HEK293 (cell line): ENCODE measurements around the gene TBX3.
A peak's percentile ranks its signal among the peaks of the same experiment; 100 is the strongest.

Experiments
- GLI4 ChIP-seq: fragments of 450-650 bp; formaldehyde crosslinking; IDR thresholded peaks from 2 replicates; pipeline ENCODE4 v1.5.1; 2016; ENCODE audit warnings: missing biosample characterization, missing genetic modification characterization
- HOXA7 ChIP-seq: sonication (generic); formaldehyde crosslinking; IDR thresholded peaks from 2 replicates; pipeline ENCODE4 v1.8.1; 2022; ENCODE audit warnings: missing genetic modification reagents, borderline replicate concordance
- HOXC10 ChIP-seq: sonication (generic); formaldehyde crosslinking; IDR thresholded peaks from 2 replicates; pipeline ENCODE4 v1.8.1; 2023; ENCODE audit warnings: mild to moderate bottlenecking, missing genetic modification reagents
- MEIS1 ChIP-seq: sonication (generic); formaldehyde crosslinking; IDR thresholded peaks from 2 replicates; pipeline ENCODE4 v1.8.1; 2022; ENCODE audit warnings: missing genetic modification reagents, mild to moderate bottlenecking, borderline replicate concordance
- MYNN ChIP-seq: fragments of 450-650 bp; formaldehyde crosslinking; IDR thresholded peaks from 2 replicates; pipeline ENCODE4 v1.5.1; 2016; ENCODE audit warnings: missing biosample characterization, missing genetic modification characterization, borderline replicate concordance
- PATZ1 ChIP-seq: fragments of 450-650 bp; formaldehyde crosslinking; IDR thresholded peaks from 2 replicates; pipeline ENCODE4 v1.5.1; 2016; ENCODE audit warnings: missing biosample characterization, missing genetic modification characterization
- SCRT2 ChIP-seq: fragments of 450-650 bp; formaldehyde crosslinking; IDR thresholded peaks from 2 replicates; pipeline ENCODE4 v1.5.1; 2016; ENCODE audit warnings: missing biosample characterization, missing genetic modification characterization
- SP2 ChIP-seq: fragments of 450-650 bp; formaldehyde crosslinking; IDR thresholded peaks from 2 replicates; pipeline ENCODE4 v1.5.1; 2016; ENCODE audit warnings: missing biosample characterization, missing genetic modification characterization
- SP7 ChIP-seq: fragments of 450-650 bp; formaldehyde crosslinking; IDR thresholded peaks from 2 replicates; pipeline ENCODE4 v1.5.1; 2016; ENCODE audit warnings: missing biosample characterization, missing genetic modification characterization
- YY1 ChIP-seq: fragments of 450-650 bp; formaldehyde crosslinking; IDR thresholded peaks from 2 replicates; pipeline ENCODE4 v1.5.1; 2018; ENCODE audit warnings: missing biosample characterization, missing genetic modification characterization
- ZBTB1 ChIP-seq: fragments of 450-650 bp; formaldehyde crosslinking; IDR thresholded peaks from 2 replicates; pipeline ENCODE4 v1.5.1; 2016; ENCODE audit warnings: missing biosample characterization, missing genetic modification characterization
- ZBTB26 ChIP-seq: fragments of 450-650 bp; formaldehyde crosslinking; optimal IDR thresholded peaks from 2 replicates; pipeline ENCODE3; 2016; ENCODE audit warnings: missing biosample characterization, mild to moderate bottlenecking, missing genetic modification characterization
- ZFP41 ChIP-seq: fragments of 450-650 bp; formaldehyde crosslinking; IDR thresholded peaks from 2 replicates; pipeline ENCODE4 v1.5.1; 2016; ENCODE audit warnings: missing biosample characterization, missing genetic modification characterization, borderline replicate concordance
- ZNF10 ChIP-seq: fragments of 450-650 bp; formaldehyde crosslinking; IDR thresholded peaks from 2 replicates; pipeline ENCODE4 v1.5.1; 2017; ENCODE audit warnings: missing biosample characterization, missing genetic modification characterization
- ZNF114 ChIP-seq: fragments of 450-650 bp; formaldehyde crosslinking; IDR thresholded peaks from 2 replicates; pipeline ENCODE4 v1.5.0; 2017; ENCODE audit warnings: missing biosample characterization, missing genetic modification characterization
- ZNF121 ChIP-seq: fragments of 450-650 bp; formaldehyde crosslinking; IDR thresholded peaks from 2 replicates; pipeline ENCODE4 v1.5.1; 2016; ENCODE audit warnings: missing biosample characterization, missing genetic modification characterization
- ZNF133 ChIP-seq: fragments of 450-650 bp; formaldehyde crosslinking; IDR thresholded peaks from 2 replicates; pipeline ENCODE4 v1.5.1; 2016; ENCODE audit warnings: missing biosample characterization, missing genetic modification characterization
- ZNF2 ChIP-seq: fragments of 450-650 bp; formaldehyde crosslinking; IDR thresholded peaks from 2 replicates; pipeline ENCODE4 v1.5.1; 2016; ENCODE audit warnings: missing biosample characterization, missing genetic modification characterization
- ZNF214 ChIP-seq: fragments of 450-650 bp; formaldehyde crosslinking; IDR thresholded peaks from 2 replicates; pipeline ENCODE4 v1.5.1; 2017; ENCODE audit warnings: missing biosample characterization, mild to moderate bottlenecking, missing genetic modification characterization, borderline replicate concordance
- ZNF239 ChIP-seq: fragments of 450-650 bp; formaldehyde crosslinking; IDR thresholded peaks from 2 replicates; pipeline ENCODE4 v1.5.1; 2016; ENCODE audit warnings: missing biosample characterization, missing genetic modification characterization
- ZNF274 ChIP-seq, 2 experiments: fragments of 200-500 bp in 1 of 2; fragments of 450-650 bp in 1 of 2; sonication (Bioruptor generic) in 1 of 2; formaldehyde crosslinking in 1 of 2; IDR thresholded peaks; 2 replicates each; pipeline versions ENCODE4 v1.5.1 to v1.6.1; 2014 to 2016; ENCODE audit warnings: borderline replicate concordance in 1 of 2, inconsistent platforms in 1 of 2, low read length in 1 of 2, missing biosample characterization in 1 of 2, missing genetic modification characterization in 1 of 2
- ZNF354C ChIP-seq: fragments of 450-650 bp; formaldehyde crosslinking; IDR thresholded peaks from 2 replicates; pipeline ENCODE4 v1.5.1; 2016; ENCODE audit warnings: missing biosample characterization, missing genetic modification characterization, low read depth, borderline replicate concordance
- ZNF394 ChIP-seq: fragments of 450-650 bp; formaldehyde crosslinking; IDR thresholded peaks from 2 replicates; pipeline ENCODE4 v1.5.1; 2016; ENCODE audit warnings: missing biosample characterization, missing genetic modification characterization, mild to moderate bottlenecking, moderate library complexity, borderline replicate concordance
- ZNF398 ChIP-seq: fragments of 450-650 bp; formaldehyde crosslinking; IDR thresholded peaks from 2 replicates; pipeline ENCODE4 v1.5.1; 2017; ENCODE audit warnings: missing biosample characterization, missing genetic modification characterization
- ZNF48 ChIP-seq: fragments of 450-650 bp; formaldehyde crosslinking; IDR thresholded peaks from 2 replicates; pipeline ENCODE4 v1.5.1; 2016; ENCODE audit warnings: missing biosample characterization, missing genetic modification characterization
- ZNF600 ChIP-seq: fragments of 450-650 bp; formaldehyde crosslinking; IDR thresholded peaks from 2 replicates; pipeline ENCODE4 v1.5.1; 2016; ENCODE audit warnings: missing biosample characterization, missing genetic modification characterization
- ZNF623 ChIP-seq: fragments of 450-650 bp; formaldehyde crosslinking; IDR thresholded peaks from 2 replicates; pipeline ENCODE4 v1.5.1; 2016; ENCODE audit warnings: missing biosample characterization, missing genetic modification characterization
- ZNF639 ChIP-seq: fragments of 450-650 bp; formaldehyde crosslinking; IDR thresholded peaks from 2 replicates; pipeline ENCODE4 v1.5.1; 2016; ENCODE audit warnings: missing biosample characterization, missing genetic modification characterization
- ZNF747 ChIP-seq: fragments of 450-650 bp; formaldehyde crosslinking; IDR thresholded peaks from 2 replicates; pipeline ENCODE4 v1.5.1; 2016; ENCODE audit warnings: missing biosample characterization, missing genetic modification characterization
- ZNF776 ChIP-seq: fragments of 450-650 bp; formaldehyde crosslinking; IDR thresholded peaks from 2 replicates; pipeline ENCODE4 v1.5.0; 2017; ENCODE audit warnings: missing biosample characterization, missing genetic modification characterization, borderline replicate concordance
- ZNF843 ChIP-seq: fragments of 450-650 bp; formaldehyde crosslinking; IDR thresholded peaks from 2 replicates; pipeline ENCODE4 v1.5.1; 2016; ENCODE audit warnings: missing biosample characterization, missing genetic modification characterization
- ZSCAN16 ChIP-seq: fragments of 450-650 bp; formaldehyde crosslinking; IDR thresholded peaks from 2 replicates; pipeline ENCODE4 v1.5.1; 2016; ENCODE audit warnings: missing biosample characterization, missing genetic modification characterization
- TF ChIP-seq, protein P1 (sequence below): fragments of 450-650 bp; formaldehyde crosslinking; IDR thresholded peaks from 2 replicates; pipeline ENCODE4 v1.5.1; 2016; ENCODE audit warnings: missing biosample characterization, missing genetic modification characterization

TBX3 gene

GRCh38 chr12:114684098-114684869 lies at the start of gene TBX3 (continued):
- TF ChIP-seq ZNF639 = no peak
- TF ChIP-seq ZNF2 (tag by site-specific recombination) = peak; percentile 85; the same call in 1 of the 2 replicates
- no peak for TF ChIP-seq ZNF239
- no peak for TF ChIP-seq ZNF274 (IDR thresholded peaks at IDR 0.05; ENCODE audit: low read length)
- no peak for TF ChIP-seq ZNF274 (tag by site-specific recombination; IDR thresholded peaks at IDR 0.05; ENCODE audit: borderline replicate concordance)
- TF ChIP-seq GLI4 (tag by site-specific recombination) = no peak
- no peak for TF ChIP-seq MYNN (tag by site-specific recombination)
- TF ChIP-seq ZSCAN16 (tag by site-specific recombination) = no peak
- no peak for TF ChIP-seq ZNF398 (tag by site-specific recombination)
- TF ChIP-seq ZNF394 (tag by site-specific recombination) = 0 out of 2 replicates have a peak, but pooled peaks have one; percentile 26
- no peak for TF ChIP-seq ZNF747 (tag by site-specific recombination)
- TF ChIP-seq HOXA7 (CRISPR knock-in tag) = no peak
- TF ChIP-seq YY1 (tag by site-specific recombination) = no peak
- no peak for TF ChIP-seq SP7
- TF ChIP-seq, protein P1, sequence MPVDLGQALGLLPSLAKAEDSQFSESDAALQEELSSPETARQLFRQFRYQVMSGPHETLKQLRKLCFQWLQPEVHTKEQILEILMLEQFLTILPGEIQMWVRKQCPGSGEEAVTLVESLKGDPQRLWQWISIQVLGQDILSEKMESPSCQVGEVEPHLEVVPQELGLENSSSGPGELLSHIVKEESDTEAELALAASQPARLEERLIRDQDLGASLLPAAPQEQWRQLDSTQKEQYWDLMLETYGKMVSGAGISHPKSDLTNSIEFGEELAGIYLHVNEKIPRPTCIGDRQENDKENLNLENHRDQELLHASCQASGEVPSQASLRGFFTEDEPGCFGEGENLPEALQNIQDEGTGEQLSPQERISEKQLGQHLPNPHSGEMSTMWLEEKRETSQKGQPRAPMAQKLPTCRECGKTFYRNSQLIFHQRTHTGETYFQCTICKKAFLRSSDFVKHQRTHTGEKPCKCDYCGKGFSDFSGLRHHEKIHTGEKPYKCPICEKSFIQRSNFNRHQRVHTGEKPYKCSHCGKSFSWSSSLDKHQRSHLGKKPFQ (tag by site-specific recombination) = no peak
- peak; percentile 88 for TF ChIP-seq SP2
- TF ChIP-seq ZNF121 (tag by site-specific recombination) = no peak
- peak; percentile 95 for TF ChIP-seq ZBTB26
- TF ChIP-seq ZNF48 (tag by site-specific recombination) = no peak
- no peak for TF ChIP-seq ZNF214
- TF ChIP-seq ZFP41 = no peak
- no peak for TF ChIP-seq ZNF776 (tag by site-specific recombination)
- TF ChIP-seq HOXC10 (CRISPR knock-in tag) = no peak
- peak; percentile 71 for TF ChIP-seq PATZ1
- TF ChIP-seq ZNF10 (tag by site-specific recombination) = peak; percentile 80; the same call in 1 of the 2 replicates
- no peak for TF ChIP-seq ZNF133
- no peak for TF ChIP-seq MEIS1 (CRISPR knock-in tag)
- no peak for TF ChIP-seq ZNF114 (tag by site-specific recombination)
- no peak for TF ChIP-seq ZNF354C (tag by site-specific recombination)
- no peak for TF ChIP-seq SCRT2 (tag by site-specific recombination)
- TF ChIP-seq ZNF600 = peak; percentile 77
- TF ChIP-seq ZBTB1 (tag by site-specific recombination) = no peak
- TF ChIP-seq ZNF843 (tag by site-specific recombination) = no peak; the same call in 1 of the 2 replicates
- TF ChIP-seq ZNF623 (tag by site-specific recombination) = no peak
